A549 (cell line): ENCODE data around the gene RTEL1.

Source experiments
- RNF2 ChIP-seq: fragments of 200-600 bp; sonication (generic); IDR thresholded peaks from 2 replicates; pipeline ENCODE4 v1.6.1; 2016; ENCODE audit warnings: low read depth, mild to moderate bottlenecking, antibody characterized with exemption, moderate library complexity, borderline replicate concordance
- ZFP36 ChIP-seq: fragments of 450-650 bp; IDR thresholded peaks from 2 replicates; pipeline ENCODE4 v1.6.1; 2014; ENCODE audit warnings: borderline replicate concordance; ENCODE audit not compliant: partially characterized antibody
- TF ChIP-seq, protein P1 (sequence below): fragments of >200 bp; sonication (Bioruptor Twin); formaldehyde crosslinking; IDR thresholded peaks from 3 replicates; pipeline ENCODE4 v1.5.1; 2016
- TF ChIP-seq, protein P2 (sequence below): fragments of 450-650 bp; IDR thresholded peaks from 2 replicates; pipeline ENCODE4 v1.6.1; 2014; ENCODE audit warnings: antibody characterized with exemption

DNA sequence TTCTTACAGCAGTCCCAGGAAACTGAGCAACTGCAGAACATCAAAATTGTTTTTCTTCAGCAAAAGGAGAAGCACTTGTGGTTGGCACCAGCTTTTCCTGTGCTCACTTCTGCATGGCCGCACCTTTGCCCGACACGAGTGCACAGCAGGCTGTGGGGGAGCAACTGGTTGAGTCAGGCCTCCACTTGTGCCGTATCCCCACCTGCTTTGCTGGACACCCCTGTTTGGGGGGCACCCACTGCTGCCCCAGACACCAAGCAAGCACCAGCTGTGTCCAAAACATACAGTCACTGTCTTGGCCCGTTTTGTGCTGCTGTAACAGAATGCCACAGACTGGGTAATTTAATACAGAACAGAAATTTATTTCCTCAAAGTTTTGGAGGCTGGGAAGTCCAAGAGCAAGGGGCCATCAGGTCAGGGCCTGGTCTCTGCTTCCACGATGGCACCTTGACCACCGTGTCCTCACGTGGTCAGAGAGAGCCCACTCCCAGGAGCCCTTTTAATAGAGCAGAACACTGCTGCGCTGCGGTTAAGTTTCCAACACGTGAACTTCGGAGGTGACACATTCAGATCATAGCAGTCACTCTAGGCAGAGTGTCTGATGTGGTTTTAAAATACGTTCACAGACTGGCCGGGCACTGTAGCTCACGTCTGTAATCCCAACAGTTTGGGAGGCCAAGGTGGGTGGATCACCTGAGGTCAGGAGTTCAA is 22.5 kb upstream of the RTEL1 start:
- no peak for TF ChIP-seq ZFP36
- TF ChIP-seq, protein P1, sequence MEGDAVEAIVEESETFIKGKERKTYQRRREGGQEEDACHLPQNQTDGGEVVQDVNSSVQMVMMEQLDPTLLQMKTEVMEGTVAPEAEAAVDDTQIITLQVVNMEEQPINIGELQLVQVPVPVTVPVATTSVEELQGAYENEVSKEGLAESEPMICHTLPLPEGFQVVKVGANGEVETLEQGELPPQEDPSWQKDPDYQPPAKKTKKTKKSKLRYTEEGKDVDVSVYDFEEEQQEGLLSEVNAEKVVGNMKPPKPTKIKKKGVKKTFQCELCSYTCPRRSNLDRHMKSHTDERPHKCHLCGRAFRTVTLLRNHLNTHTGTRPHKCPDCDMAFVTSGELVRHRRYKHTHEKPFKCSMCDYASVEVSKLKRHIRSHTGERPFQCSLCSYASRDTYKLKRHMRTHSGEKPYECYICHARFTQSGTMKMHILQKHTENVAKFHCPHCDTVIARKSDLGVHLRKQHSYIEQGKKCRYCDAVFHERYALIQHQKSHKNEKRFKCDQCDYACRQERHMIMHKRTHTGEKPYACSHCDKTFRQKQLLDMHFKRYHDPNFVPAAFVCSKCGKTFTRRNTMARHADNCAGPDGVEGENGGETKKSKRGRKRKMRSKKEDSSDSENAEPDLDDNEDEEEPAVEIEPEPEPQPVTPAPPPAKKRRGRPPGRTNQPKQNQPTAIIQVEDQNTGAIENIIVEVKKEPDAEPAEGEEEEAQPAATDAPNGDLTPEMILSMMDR: no peak
- no peak for TF ChIP-seq RNF2
- TF ChIP-seq, protein P2, sequence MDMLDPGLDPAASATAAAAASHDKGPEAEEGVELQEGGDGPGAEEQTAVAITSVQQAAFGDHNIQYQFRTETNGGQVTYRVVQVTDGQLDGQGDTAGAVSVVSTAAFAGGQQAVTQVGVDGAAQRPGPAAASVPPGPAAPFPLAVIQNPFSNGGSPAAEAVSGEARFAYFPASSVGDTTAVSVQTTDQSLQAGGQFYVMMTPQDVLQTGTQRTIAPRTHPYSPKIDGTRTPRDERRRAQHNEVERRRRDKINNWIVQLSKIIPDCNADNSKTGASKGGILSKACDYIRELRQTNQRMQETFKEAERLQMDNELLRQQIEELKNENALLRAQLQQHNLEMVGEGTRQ: no peak
